Brain microvascular endothelial cell (primary cell): ENCODE results near the gene ENOX1.

Experiments
- DNase-seq: peaks from one replicate; pipeline ENCODE4 v3.0.0-alpha.2; 2020
- H3K27ac ChIP-seq: fragments of 250-450 bp; sonication (Bioruptor Pico); 2 replicates; pipeline ENCODE4 v1.5.1; 2020; ENCODE audit warnings: mild to moderate bottlenecking, moderate library complexity
- H3K27me3 ChIP-seq: fragments of 250-450 bp; sonication (Bioruptor Pico); replicated peaks from 2 replicates; pipeline ENCODE4 v1.5.1; 2020; ENCODE audit warnings: mild to moderate bottlenecking
- H3K36me3 ChIP-seq: fragments of 250-450 bp; sonication (Bioruptor Pico); replicated peaks from 2 replicates; pipeline ENCODE4 v1.5.1; 2020; ENCODE audit warnings: mild to moderate bottlenecking
- H3K4me3 ChIP-seq: 2 replicates; pipeline ENCODE4 v1.5.1; 2011; ENCODE audit warnings: low read depth, mild to moderate bottlenecking, control low read depth, low read length, moderate library complexity
- in situ Hi-C: cut with HindIII; loops from 2 replicates; pipeline ENCODE4 v1.10.0; 2017; ENCODE audit warnings: low sequenced_read_pairs, low pct_ligation_motif_present
- TF ChIP-seq, protein P1 (sequence below): IDR thresholded peaks from 2 replicates; pipeline ENCODE4 v1.5.1; 2011; ENCODE audit warnings: low read depth, mild to moderate bottlenecking, moderate library complexity, low read length, control low read depth, inconsistent platforms; ENCODE audit errors: missing control alignments

The ENOX1 gene

DNA sequence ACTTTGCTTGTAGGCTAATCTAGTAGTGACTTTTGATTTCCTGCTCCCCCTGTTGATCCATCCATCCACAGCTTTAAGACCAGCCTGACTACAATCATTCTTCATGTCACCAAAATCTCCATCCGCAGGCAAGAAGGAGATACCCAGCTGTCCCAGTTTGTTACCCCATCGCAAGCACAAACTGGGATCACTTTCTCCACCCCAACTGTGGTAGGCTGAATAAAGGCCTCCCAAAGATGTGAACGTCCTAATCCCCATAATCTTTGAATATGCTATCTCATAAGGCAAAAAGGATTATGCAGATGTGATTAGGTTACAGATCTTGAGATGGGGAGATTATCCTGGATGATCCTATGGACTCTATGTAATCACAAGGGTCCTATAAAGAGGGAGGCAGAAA is 202.0 kb downstream of the ENOX1 start:
- no peak overlapping the region for H3K4me3 ChIP-seq
- H3K36me3 ChIP-seq, result no peaks in the 10 kb centered on the region
- TF ChIP-seq, protein P1, sequence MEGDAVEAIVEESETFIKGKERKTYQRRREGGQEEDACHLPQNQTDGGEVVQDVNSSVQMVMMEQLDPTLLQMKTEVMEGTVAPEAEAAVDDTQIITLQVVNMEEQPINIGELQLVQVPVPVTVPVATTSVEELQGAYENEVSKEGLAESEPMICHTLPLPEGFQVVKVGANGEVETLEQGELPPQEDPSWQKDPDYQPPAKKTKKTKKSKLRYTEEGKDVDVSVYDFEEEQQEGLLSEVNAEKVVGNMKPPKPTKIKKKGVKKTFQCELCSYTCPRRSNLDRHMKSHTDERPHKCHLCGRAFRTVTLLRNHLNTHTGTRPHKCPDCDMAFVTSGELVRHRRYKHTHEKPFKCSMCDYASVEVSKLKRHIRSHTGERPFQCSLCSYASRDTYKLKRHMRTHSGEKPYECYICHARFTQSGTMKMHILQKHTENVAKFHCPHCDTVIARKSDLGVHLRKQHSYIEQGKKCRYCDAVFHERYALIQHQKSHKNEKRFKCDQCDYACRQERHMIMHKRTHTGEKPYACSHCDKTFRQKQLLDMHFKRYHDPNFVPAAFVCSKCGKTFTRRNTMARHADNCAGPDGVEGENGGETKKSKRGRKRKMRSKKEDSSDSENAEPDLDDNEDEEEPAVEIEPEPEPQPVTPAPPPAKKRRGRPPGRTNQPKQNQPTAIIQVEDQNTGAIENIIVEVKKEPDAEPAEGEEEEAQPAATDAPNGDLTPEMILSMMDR, result no peak
- no peak for DNase-seq
- H3K27me3 ChIP-seq, result no peaks in the 10 kb centered on the region
- no peak overlapping the region for H3K27ac ChIP-seq
- in situ Hi-C loops, result no loop called here

DNA sequence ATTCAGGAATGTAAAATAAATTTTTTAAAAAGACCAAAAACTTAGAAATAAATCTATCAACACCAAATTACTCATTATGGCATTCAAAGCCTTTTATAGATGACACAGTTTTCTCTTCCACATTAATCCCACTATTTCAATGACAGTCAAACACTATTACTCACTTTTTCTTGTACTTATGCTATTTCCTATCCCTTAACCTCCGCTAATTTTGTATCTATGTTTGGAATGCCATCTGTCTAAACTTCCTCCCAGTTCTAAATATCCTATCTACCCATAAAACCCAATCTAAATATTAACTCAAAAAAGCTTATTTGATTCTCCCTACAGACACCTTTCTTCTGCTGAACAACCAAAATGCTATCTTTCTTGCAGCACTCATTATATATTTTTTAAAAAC is 203.5 kb downstream of the ENOX1 start:
- DNase-seq, result no peak
- no peak overlapping the region for H3K27ac ChIP-seq
- no peaks in the 10 kb centered on the region for H3K27me3 ChIP-seq
- H3K4me3 ChIP-seq, result no peak overlapping the region
- in situ Hi-C loops, result no loop called here
- H3K36me3 ChIP-seq, result no peaks in the 10 kb centered on the region
- TF ChIP-seq, protein P1, result no peak

DNA sequence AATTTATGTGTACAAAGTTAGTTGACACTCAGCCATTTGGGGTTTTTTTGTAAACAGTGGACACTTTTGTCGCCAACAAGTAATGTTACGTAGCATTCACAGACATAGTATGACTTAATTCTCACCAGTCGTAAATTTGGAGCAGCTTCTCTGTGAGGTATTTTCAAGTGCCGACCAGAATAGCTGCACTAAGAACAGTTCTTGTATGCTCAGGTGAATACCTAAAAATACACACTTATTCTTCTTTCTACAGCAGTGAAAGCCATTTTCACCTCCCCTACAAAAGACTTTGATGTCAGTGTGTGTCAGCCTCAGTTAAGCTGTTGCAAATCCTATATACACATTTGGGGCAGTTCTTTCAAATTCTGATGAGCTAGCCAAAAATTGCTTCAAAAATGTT is 206.5 kb downstream of the ENOX1 start:
- no peak overlapping the region for H3K4me3 ChIP-seq
- TF ChIP-seq, protein P1, result no peak
- H3K27me3 ChIP-seq, result no peaks in the 10 kb centered on the region
- H3K36me3 ChIP-seq, result no peaks in the 10 kb centered on the region
- no peak overlapping the region for H3K27ac ChIP-seq
- in situ Hi-C loops, result no loop called here
- no peak for DNase-seq

DNA sequence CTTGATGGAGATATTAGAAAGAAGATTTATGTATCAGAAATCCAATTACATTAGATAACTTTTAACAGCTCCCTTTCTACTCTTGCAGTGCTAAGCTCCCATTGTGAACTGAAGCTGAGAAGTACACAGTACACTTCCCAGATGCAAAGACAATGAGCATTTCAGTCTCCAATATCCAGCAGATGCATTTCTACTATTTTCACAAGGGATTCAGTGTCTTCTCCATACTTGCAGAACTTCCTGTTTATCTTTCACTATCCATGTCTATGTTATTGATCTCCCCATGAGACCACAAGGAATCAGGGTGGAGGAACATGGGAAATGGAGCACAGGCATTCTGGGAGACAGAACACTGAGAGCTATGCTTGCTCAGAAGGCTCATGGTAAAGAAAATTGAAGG is 207.5 kb downstream of the ENOX1 start:
- Histone ChIP-seq H3K27me3 (no peaks in the 10 kb centered on the region), H3K36me3 (no peaks in the 10 kb centered on the region), H3K27ac (no peak overlapping the region), H3K4me3 (no peak overlapping the region)
- TF ChIP-seq, protein P1, result no peak
- in situ Hi-C loops, result no loop called here
- DNase-seq, result no peak

DNA sequence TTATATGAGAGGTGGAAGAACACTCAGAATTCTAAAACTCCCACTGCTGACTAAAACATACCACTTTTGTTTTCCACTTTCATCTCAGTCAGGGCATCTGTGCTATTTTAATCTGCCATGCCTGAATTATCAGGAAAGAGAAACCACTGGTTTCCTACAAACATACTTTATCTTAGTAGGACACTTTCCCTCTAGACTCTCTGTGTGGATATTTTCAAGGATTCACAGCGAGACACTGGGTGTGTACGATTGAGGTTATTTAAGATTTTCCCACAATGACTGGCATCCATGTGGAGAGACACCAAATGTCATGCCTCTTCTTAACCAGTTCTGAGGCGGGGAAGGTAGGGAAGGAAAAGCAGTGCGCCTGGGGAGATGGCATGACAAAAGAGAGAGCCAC is 212.2 kb downstream of the ENOX1 start:
- Histone ChIP-seq H3K27me3 (no peaks in the 10 kb centered on the region), H3K27ac (no peak overlapping the region), H3K4me3 (no peak overlapping the region), H3K36me3 (no peaks in the 10 kb centered on the region)
- TF ChIP-seq, protein P1, result no peak
- no peak for DNase-seq
- in situ Hi-C loops, result no loop called here

DNA sequence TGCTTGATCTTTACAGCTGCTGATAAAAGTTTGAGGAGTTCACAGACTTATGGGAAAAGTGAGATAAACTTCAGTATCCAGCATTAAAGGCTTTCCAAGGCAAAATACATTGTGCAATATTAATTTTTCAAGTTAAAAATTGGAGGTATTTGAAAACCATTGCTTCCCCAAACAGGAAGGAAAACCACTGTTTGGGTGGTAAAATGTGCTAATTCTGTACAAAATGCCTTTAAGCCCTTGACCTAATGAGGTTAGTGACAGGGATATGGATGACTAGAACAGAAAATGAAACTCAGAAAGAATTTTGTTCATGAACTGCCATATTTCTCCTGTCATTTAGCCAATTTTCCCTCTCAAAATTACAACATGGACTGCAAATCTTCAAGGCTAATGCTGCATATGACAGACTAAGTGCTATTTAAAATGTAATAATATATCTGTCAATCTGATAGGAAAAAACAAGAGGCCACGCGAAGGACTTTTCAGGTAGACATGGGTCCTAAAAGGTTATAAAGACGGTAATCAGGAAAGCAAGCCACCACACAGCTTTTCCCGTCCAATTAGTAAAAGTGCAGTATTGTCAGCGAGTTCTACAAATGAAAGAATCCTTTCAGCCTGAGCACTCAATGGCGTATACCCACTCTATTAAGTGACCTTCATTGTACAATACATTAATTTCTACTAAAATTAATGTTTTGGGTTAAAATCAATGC is 212.8 kb downstream of the ENOX1 start:
- H3K27ac ChIP-seq, result no peak overlapping the region
- no peaks in the 10 kb centered on the region for H3K27me3 ChIP-seq
- TF ChIP-seq, protein P1, result no peak
- H3K4me3 ChIP-seq, result no peak overlapping the region
- DNase-seq, result no peak
- H3K36me3 ChIP-seq, result no peaks in the 10 kb centered on the region
- in situ Hi-C loops, result no loop called here
